GM23338 (cell line): Measurements from ENCODE around the gene ATAD2B.

Experiments
- CREB1 ChIP-seq: fragments of 250-450 bp; sonication (Bioruptor Pico); IDR thresholded peaks from 2 replicates; pipeline ENCODE4 v1.5.0; 2020; ENCODE audit warnings: low read depth, mild to moderate bottlenecking, moderate library complexity
- CTCF ChIP-seq, 2 experiments: fragments of 200-600 bp in 1 of 2; sonication (generic) in 1 of 2; conservative IDR thresholded peaks; 2 replicates each; pipeline versions ENCODE4 v1.5.1 to v1.6.1; 2016 to 2017; ENCODE audit warnings: antibody characterized with exemption in 2 of 2, low read depth in 2 of 2, mild to moderate bottlenecking in 2 of 2, moderate library complexity in 1 of 2
- EZH2 ChIP-seq: fragments of 200-600 bp; sonication (generic); IDR thresholded peaks from one replicate; pipeline ENCODE4 v1.8.0; 2017; ENCODE audit warnings: antibody characterized with exemption, mild to moderate bottlenecking, low read depth; ENCODE audit not compliant: unreplicated experiment
- JUNB ChIP-seq: IDR thresholded peaks from one replicate; pipeline ENCODE4 v1.6.1; 2016; ENCODE audit warnings: antibody characterized with exemption; ENCODE audit not compliant: unreplicated experiment
- POLR2AphosphoS5 ChIP-seq: IDR thresholded peaks from 2 replicates; pipeline ENCODE4 v1.6.1; 2016; ENCODE audit warnings: antibody characterized with exemption, low read depth
- REST ChIP-seq: IDR thresholded peaks from one replicate; pipeline ENCODE4 v1.6.1; 2018; ENCODE audit warnings: antibody characterized with exemption; ENCODE audit not compliant: unreplicated experiment

GRCh38 chr2:23947350-23947749 lies 20.4 kb upstream of the ATAD2B start:
- TF ChIP-seq CTCF (conservative IDR thresholded peaks at IDR 0.05; ENCODE audit: low read depth in 2 of 2) (no peak), POLR2AphosphoS5 (no peak), EZH2 (no peak), CREB1 (CRISPR knock-in tag) (no peak), JUNB (no peak), REST (no peak)
